ENCODE measurements around the gene TNRC6C. TPM values are rescaled to one million over a fixed set of nuclear protein-coding genes. Genes with fewer than 3 reads are reported as not detected.
A peak's percentile ranks its signal among the peaks of the same experiment; 100 is the strongest.

The TNRC6C gene
- total and polyA plus RNA-seq, 2 experiments from 2014 or later = 4.2 to 5.6 TPM

- H3K79me2 ChIP-seq = no peaks in the 10 kb centered on the region
- no peaks in the 10 kb centered on the region for H3K9me3 ChIP-seq (ENCODE audit: low read depth)
- no peak overlapping the region for H3K4me3 ChIP-seq
- H3K36me3 ChIP-seq (replicated peaks; ENCODE audit: insufficient read depth, low read depth) = no peaks in the 10 kb centered on the region
- H3K27ac ChIP-seq = peak overlapping the region; percentile 68
- no peaks in the 10 kb centered on the region for H4K20me1 ChIP-seq (ENCODE audit: insufficient read depth, poor library complexity, severe bottlenecking)
- no peak overlapping the region for H2AFZ ChIP-seq
- no peaks in the 10 kb centered on the region for H3K27me3 ChIP-seq
- peaks cover 3% of the 10 kb centered on the region for H3K4me1 ChIP-seq (ENCODE audit: insufficient read depth)
- H3K9me2 ChIP-seq (replicated peaks; ENCODE audit: insufficient read depth) = no peaks in the 10 kb centered on the region
- TF ChIP-seq EZH2phosphoT487 (IDR thresholded peaks at IDR 0.05; ENCODE audit: low read depth, severe bottlenecking, unreplicated experiment) = no peak
- no peak for TF ChIP-seq CTCF (IDR thresholded peaks at IDR 0.05; ENCODE audit: poor library complexity)
- TF ChIP-seq EZH2 (IDR thresholded peaks at IDR 0.05; ENCODE audit: borderline replicate concordance) = no peak
- peak; percentile 30 for DNase-seq (ENCODE audit: low spot score)
- H3K4me2 ChIP-seq = peak overlapping the region; percentile 73
- 66% methylated on average over 44 of the region's 44 CpGs for WGBS (ENCODE audit: low lambda C conversion rate, missing lambda C conversion rate)
Observed at GRCh38 chr17:78040440-78041385, 82.2 kb downstream of the TNRC6C start.

DNA sequence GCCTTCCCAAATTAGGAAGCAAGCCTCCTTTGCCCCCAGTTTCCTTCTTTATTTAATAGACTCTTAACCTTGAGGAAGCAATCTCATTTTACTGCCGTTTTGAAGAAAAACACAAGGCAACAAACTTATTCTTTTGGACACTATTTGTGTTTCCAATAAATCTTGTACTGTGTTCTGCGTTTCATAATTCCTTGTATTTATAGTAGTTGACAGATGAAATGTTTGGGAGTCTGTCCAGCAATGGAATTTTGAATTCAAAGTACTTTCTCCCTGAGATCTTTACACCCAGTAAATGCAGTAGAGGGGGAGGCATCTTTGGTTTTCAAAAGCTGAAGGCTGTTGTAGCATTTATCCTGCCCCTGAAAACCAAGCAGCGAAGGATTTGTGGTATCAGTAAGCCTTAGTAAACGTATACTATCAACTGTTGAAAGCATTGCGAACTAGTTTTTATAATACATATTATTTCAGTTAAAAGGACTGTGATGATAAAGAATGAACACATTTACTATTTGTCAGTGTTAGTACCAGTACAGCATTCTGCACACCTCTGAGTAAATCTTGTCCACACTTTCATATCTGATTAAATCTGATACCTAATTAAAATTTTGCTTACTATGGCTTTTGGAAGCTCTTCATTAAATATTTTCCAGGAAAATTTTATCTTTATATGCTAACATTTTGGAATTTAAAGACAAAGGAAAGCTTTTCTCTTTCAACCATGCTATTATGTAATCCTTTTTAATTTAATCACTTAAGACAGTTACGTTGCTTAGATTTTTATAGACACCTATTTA lies 83.1 kb downstream of the TNRC6C start:
- peaks cover 3% of the 10 kb centered on the region for H3K4me1 ChIP-seq (ENCODE audit: insufficient read depth)
- no peak for DNase-seq (ENCODE audit: low spot score)
- peak overlapping the region; percentile 73 for H3K4me2 ChIP-seq
- no peaks in the 10 kb centered on the region for H3K9me2 ChIP-seq (replicated peaks; ENCODE audit: insufficient read depth)
- no peak overlapping the region for H2AFZ ChIP-seq
- no peaks in the 10 kb centered on the region for H3K27me3 ChIP-seq
- TF ChIP-seq EZH2 (IDR thresholded peaks at IDR 0.05; ENCODE audit: borderline replicate concordance) (no peak), CTCF (IDR thresholded peaks at IDR 0.05; ENCODE audit: poor library complexity) (no peak)
- 63% methylated on average over 6 of the region's 6 CpGs for WGBS (ENCODE audit: low lambda C conversion rate, missing lambda C conversion rate)
- H3K27ac ChIP-seq = peak overlapping the region; percentile 68
- no peak overlapping the region for H3K4me3 ChIP-seq
- H3K79me2 ChIP-seq = peaks cover under 1% of the 10 kb centered on the region
- no peaks in the 10 kb centered on the region for H3K9me3 ChIP-seq (ENCODE audit: low read depth)
- H3K36me3 ChIP-seq (replicated peaks; ENCODE audit: insufficient read depth, low read depth) = no peaks in the 10 kb centered on the region
- H4K20me1 ChIP-seq (ENCODE audit: insufficient read depth, poor library complexity, severe bottlenecking) = no peaks in the 10 kb centered on the region

DNA sequence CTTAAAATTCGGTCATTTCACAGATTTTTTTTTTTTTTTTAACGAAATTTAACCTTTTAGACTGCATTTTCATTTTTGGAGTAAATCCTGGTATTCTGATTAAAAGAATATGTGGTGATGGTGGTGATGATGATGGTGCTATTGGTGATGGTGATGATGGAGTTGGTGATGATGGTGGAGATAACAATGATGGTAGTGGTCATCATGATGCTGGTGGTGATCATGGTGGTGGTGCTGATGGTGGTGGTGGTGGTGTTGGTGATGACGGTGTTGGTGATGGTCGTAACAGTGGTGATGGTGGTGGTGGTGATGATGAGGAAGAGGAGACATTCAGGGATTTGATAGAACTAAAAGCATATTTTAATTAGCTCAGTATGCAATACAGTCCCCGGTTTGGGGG lies 84.0 kb downstream of the TNRC6C start:
- no peaks in the 10 kb centered on the region for H3K9me3 ChIP-seq (ENCODE audit: low read depth)
- no peaks in the 10 kb centered on the region for H3K27me3 ChIP-seq
- 97% methylated on average over 5 of the region's 5 CpGs for WGBS (ENCODE audit: low lambda C conversion rate, missing lambda C conversion rate)
- H3K4me1 ChIP-seq (ENCODE audit: insufficient read depth) = peaks cover 3% of the 10 kb centered on the region
- no peak overlapping the region for H2AFZ ChIP-seq
- H3K36me3 ChIP-seq (replicated peaks; ENCODE audit: insufficient read depth, low read depth) = no peaks in the 10 kb centered on the region
- no peaks in the 10 kb centered on the region for H3K9me2 ChIP-seq (replicated peaks; ENCODE audit: insufficient read depth)
- no peak for DNase-seq (ENCODE audit: low spot score)
- H4K20me1 ChIP-seq (ENCODE audit: insufficient read depth, poor library complexity, severe bottlenecking) = no peaks in the 10 kb centered on the region
- H3K79me2 ChIP-seq = peaks cover 3% of the 10 kb centered on the region
- no peak overlapping the region for H3K4me2 ChIP-seq
- H3K27ac ChIP-seq = no peak overlapping the region
- no peak overlapping the region for H3K4me3 ChIP-seq
- TF ChIP-seq CTCF (IDR thresholded peaks at IDR 0.05; ENCODE audit: poor library complexity) = no peak
- TF ChIP-seq EZH2phosphoT487 (IDR thresholded peaks at IDR 0.05; ENCODE audit: low read depth, severe bottlenecking, unreplicated experiment) = no peak
- TF ChIP-seq EZH2 (IDR thresholded peaks at IDR 0.05; ENCODE audit: borderline replicate concordance) = no peak

Data from hepatocyte (in vitro differentiated cells).